GM20000 (cell line): ENCODE measurements around the gene DLG2.

Experiments
- DNase-seq: peaks from one replicate; pipeline ENCODE4 v3.0.0; 2012; ENCODE audit warnings: low spot score
- TF ChIP-seq, protein P1 (sequence below): IDR thresholded peaks from 2 replicates; pipeline ENCODE4 v1.5.1; 2012; ENCODE audit warnings: mild to moderate bottlenecking, control low read depth; ENCODE audit errors: extremely low read depth, missing control alignments

Gene DLG2

DNA sequence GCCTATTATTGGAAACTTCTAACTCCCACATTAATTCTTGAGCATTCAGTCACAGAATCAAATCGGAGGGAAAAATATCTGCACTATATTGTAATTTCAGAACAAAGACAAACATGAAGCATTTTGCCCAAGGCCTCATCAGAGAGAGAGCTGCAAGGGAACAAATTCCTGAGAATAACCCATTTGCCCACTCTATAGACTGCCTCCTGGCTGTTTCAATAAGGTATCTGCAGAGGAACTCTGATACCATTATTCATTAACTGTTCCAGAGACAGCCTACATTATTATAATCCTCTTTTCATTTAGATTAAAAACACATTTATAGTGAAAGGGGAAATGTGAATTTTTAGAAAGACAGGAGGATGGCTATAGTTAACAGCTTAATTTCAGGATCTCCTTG, 663.9 kb downstream of the DLG2 start:
- TF ChIP-seq, protein P1, sequence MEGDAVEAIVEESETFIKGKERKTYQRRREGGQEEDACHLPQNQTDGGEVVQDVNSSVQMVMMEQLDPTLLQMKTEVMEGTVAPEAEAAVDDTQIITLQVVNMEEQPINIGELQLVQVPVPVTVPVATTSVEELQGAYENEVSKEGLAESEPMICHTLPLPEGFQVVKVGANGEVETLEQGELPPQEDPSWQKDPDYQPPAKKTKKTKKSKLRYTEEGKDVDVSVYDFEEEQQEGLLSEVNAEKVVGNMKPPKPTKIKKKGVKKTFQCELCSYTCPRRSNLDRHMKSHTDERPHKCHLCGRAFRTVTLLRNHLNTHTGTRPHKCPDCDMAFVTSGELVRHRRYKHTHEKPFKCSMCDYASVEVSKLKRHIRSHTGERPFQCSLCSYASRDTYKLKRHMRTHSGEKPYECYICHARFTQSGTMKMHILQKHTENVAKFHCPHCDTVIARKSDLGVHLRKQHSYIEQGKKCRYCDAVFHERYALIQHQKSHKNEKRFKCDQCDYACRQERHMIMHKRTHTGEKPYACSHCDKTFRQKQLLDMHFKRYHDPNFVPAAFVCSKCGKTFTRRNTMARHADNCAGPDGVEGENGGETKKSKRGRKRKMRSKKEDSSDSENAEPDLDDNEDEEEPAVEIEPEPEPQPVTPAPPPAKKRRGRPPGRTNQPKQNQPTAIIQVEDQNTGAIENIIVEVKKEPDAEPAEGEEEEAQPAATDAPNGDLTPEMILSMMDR: no peak
- DNase-seq: no peak

DNA sequence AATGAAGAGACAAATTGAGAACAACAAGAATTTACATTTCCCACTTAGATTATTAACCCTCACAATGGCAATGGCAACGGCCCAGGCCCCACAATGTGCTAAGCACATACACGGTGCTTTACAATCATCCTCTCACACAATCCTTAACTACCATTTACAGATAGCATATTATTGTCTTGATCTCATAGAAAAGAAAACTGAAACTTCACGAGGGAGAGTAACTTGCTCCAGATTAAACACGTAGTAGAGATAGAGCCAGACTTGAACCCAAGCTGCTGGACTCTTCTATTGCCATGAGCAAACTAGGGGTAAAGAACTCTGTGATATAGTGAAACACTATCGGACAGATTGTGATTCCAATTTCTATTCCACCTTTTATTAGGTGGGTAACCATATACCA, 665.1 kb downstream of the DLG2 start:
- TF ChIP-seq, protein P1: no peak

DNA sequence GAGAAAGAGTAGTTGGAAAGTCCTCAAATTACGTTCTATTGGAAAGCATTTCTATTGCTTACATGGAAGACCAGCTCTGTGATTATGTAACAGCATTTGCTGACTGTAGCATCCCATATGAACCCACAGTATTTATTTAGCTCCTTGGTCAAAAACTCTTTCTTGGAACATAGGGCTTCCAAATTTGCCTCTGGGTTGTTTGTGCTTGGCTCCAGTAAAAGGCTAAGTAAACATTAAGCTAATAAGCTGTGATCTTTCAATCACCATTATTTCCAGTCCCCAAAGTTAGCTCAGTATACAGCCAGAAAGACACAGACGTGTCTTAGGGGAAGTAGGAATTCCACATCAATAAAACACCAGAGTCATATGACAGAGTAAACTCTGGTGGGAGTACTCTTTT, 668.8 kb downstream of the DLG2 start:
- TF ChIP-seq, protein P1: no peak
- DNase-seq: no peak

More for the DNA sequence above, 665.1 kb downstream of the DLG2 start:
- no peak for DNase-seq

DNA sequence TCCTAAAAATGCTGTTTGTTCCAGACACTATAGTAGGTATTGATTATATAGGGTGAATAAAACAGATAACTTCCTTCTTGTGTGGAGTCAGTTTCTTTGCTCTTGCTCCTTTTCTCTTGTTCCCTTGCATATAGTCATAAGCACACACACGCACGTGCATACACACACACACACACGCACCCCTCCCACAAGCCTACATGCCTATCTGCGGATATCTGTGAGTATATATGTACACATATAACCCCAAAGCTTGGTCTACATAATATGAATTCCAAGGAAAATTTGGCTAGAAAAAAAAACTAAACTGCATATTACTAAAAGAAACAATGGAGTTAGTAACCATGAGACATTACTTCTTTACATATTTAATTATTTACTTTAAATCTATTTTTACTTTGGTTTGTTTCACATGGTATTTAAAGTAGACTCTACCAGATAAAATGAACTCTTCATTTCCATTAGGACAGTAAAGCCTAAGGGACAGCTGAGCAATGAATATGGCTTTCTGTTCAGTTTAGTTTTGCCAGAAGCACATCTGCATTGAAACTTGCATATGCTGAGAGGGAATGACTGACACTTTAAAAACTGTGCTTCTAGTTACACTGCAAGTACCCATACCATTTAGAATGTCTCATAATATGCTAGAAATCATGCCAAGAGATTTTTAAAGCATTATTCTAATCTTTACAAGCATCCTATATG, 676.4 kb downstream of the DLG2 start:
- TF ChIP-seq, protein P1: no peak
- DNase-seq: no peak

DNA sequence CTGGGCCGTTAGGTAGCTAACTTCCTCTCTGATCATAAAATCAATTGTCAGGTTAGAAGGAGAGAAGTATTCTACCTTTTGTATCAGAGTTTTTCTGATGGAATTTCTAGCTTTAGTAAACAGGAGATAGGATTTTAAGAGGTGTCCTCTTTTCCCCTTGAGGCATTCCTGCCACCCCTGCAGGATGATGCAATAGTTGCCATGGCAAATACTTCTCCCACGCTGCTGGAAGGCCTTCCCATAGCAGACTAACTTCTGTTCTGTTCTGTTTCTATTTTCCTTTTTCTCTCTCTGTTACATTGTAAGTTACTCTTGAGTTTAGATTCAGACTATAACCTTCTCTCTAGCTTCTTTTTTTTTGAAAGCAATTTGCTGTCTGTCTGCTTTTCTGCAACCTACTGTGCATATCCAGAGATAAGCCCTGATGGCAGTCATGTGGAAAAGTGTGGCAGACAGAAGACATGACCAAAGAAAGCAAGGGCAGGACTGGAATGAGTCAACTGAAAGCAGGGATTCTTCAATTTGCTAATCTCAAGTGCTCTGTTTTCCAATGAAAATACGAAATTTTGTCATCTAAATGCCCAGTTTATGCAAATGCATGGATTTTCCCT, 679.1 kb downstream of the DLG2 start:
- DNase-seq: no peak
- TF ChIP-seq, protein P1: no peak

DNA sequence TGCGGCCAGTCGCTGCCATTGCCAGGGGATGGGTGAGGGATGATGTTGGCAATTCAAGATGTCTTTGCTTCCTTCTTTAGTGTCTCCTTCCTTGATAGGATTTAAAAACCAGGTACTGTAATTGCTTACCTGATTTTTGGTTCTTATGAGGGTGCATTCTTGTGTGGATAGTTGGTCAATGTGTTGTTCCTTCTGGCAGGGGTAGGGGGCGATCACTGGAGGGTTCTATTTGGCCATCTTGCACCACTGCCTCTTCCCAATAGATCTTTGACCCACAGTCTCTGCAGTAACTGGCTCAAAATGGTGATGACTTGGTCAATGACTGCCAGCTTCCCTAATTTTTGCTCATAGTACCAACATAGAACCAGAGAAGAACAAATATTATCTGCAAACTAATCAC, 680.1 kb downstream of the DLG2 start:
- TF ChIP-seq, protein P1: no peak
- DNase-seq: no peak

DNA sequence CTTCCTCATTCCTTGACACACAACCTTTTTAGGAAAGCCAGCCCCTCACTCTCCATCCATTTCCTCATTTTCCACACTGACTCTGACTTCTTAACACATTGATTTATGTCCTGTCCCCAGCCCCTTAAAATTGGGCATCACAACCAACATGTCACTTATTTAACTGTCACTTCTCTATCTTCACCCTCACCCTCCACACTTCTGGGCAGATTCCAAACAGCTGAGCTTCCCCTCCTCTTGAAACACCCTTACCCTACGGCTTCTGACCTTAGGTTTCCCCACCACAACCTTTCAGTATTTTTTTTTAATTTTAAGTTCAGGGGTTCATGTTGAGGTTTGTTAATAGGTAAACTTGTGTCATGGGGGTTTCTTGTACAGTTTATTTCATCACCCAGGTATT, 696.3 kb downstream of the DLG2 start:
- no peak for DNase-seq
- TF ChIP-seq, protein P1: no peak
